Ascending aorta (tissue), 2 donors: Measurements from ENCODE around the gene BRMS1. TPM values are rescaled to one million over a fixed set of nuclear protein-coding genes. Genes with fewer than 3 reads are reported as not detected.

Experiments
- DNase-seq, 2 donors: peaks; one replicate each; pipeline ENCODE4 v3.0.0-alpha.2; 2019; ENCODE audit warnings: low spot score in 2 of 2
- H3K27ac ChIP-seq, 2 donors: fragments of 200-600 bp; sonication (generic); one replicate each; pipeline ENCODE4 v1.5.1; 2016 to 2017; ENCODE audit warnings: mild to moderate bottlenecking in 1 of 2
- H3K27me3 ChIP-seq: fragments of 200-600 bp; sonication (generic); one replicate; pipeline ENCODE4 v1.5.1; 2017
- H3K36me3 ChIP-seq, 2 donors: fragments of 200-600 bp; sonication (generic); one replicate each; pipeline ENCODE4 v1.5.1; 2016
- H3K4me1 ChIP-seq, 2 donors: fragments of 200-600 bp; sonication (generic); one replicate each; pipeline ENCODE4 v1.5.1; 2016 to 2017; ENCODE audit warnings: mild to moderate bottlenecking in 1 of 2
- H3K4me3 ChIP-seq, 2 donors: fragments of 200-600 bp; sonication (generic); one replicate each; pipeline ENCODE4 v1.5.1; 2016 to 2017; ENCODE audit warnings: mild to moderate bottlenecking in 1 of 2
- H3K9me3 ChIP-seq, 2 donors: fragments of 200-600 bp; sonication (generic); one replicate each; pipeline ENCODE4 v1.5.1; 2016
- intact Hi-C: fragments of 100-400 bp; cut with DNase I; formaldehyde crosslinking; loops from one replicate; pipeline ENCODE4 v1.15.1; 2023
- total RNA-seq: library from RNA; depleted of rRNA; stranded (reverse); fragments of >200 nt; gene quantifications from one replicate; pipeline ENCODE4 v1.1.0, GENCODE V29; 2016
- TF ChIP-seq, protein P1 (sequence below), 3 experiments: fragments of 200-600 bp in 2 of 3; fragments of 450-650 bp in 1 of 3; sonication (generic) in 2 of 3; IDR thresholded peaks; one replicate each; pipeline ENCODE4 v1.5.1; 2016 to 2019; ENCODE audit warnings: antibody characterized with exemption in 3 of 3, mild to moderate bottlenecking in 1 of 3, moderate library complexity in 1 of 3

BRMS1 gene
- total RNA-seq, 1 donor from 2014 or later = 24.8 TPM

DNA sequence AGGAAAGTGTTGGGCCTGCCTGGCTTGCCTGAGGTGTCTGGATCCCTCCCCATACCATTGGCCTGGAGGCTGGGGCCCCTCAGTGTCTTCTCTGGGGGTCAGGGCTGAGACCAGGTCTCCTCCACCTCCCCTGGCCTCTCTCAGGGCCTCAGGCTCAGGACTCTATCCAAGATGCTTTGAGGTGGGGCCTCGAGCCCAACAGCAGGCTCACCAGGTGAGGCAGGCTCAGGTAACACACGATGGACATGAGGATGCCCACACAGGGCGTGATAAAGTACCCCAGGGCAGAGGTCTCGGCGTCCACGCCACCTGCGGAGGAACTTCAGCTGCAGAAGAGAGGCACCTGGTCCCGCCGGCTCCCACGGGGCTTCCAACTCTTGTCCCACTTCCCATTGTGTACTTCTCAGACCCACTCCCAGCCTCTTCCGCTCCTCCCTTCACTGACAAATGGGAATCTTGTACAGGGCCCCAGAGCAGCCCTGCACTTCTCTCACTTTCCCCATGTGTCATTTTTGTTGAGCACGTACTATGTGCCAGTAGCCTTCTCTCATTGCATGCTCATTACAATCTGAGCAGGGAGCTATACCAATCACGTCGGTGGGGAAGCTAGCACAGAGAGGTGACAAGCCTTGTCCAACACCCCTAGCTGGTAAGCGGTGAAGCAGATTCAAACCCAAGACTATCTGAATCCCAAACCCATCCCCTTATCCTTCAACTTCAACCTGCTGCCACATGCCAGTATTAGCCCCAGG is 22.8 kb upstream of the BRMS1 start:
- DNase-seq = no peak
- TF ChIP-seq, protein P1, sequence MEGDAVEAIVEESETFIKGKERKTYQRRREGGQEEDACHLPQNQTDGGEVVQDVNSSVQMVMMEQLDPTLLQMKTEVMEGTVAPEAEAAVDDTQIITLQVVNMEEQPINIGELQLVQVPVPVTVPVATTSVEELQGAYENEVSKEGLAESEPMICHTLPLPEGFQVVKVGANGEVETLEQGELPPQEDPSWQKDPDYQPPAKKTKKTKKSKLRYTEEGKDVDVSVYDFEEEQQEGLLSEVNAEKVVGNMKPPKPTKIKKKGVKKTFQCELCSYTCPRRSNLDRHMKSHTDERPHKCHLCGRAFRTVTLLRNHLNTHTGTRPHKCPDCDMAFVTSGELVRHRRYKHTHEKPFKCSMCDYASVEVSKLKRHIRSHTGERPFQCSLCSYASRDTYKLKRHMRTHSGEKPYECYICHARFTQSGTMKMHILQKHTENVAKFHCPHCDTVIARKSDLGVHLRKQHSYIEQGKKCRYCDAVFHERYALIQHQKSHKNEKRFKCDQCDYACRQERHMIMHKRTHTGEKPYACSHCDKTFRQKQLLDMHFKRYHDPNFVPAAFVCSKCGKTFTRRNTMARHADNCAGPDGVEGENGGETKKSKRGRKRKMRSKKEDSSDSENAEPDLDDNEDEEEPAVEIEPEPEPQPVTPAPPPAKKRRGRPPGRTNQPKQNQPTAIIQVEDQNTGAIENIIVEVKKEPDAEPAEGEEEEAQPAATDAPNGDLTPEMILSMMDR (IDR thresholded peaks at IDR 0.05) = no peak
- Histone ChIP-seq H3K4me1 (peaks cover 3 to 12% of the 10 kb centered on the region in 2 donors), H3K4me3 (no peak overlapping the region), H3K9me3 (no peaks in the 10 kb centered on the region), H3K36me3 (no peaks in the 10 kb centered on the region), H3K27me3 (no peaks in the 10 kb centered on the region), H3K27ac (no peak overlapping the region)
- intact Hi-C loops = no loop called here

GRCh38 chr11:66366844-66367477 is 22.1 kb upstream of the BRMS1 start:
- Histone ChIP-seq H3K4me3 (no peak overlapping the region), H3K27me3 (no peaks in the 10 kb centered on the region), H3K4me1 (peaks cover 3 to 6% of the 10 kb centered on the region in 2 donors), H3K9me3 (no peaks in the 10 kb centered on the region), H3K36me3 (no peaks in the 10 kb centered on the region), H3K27ac (no peak overlapping the region)
- TF ChIP-seq, protein P1 (IDR thresholded peaks at IDR 0.05) = no peak
- intact Hi-C loops = no loop called here
- no peak for DNase-seq

DNA sequence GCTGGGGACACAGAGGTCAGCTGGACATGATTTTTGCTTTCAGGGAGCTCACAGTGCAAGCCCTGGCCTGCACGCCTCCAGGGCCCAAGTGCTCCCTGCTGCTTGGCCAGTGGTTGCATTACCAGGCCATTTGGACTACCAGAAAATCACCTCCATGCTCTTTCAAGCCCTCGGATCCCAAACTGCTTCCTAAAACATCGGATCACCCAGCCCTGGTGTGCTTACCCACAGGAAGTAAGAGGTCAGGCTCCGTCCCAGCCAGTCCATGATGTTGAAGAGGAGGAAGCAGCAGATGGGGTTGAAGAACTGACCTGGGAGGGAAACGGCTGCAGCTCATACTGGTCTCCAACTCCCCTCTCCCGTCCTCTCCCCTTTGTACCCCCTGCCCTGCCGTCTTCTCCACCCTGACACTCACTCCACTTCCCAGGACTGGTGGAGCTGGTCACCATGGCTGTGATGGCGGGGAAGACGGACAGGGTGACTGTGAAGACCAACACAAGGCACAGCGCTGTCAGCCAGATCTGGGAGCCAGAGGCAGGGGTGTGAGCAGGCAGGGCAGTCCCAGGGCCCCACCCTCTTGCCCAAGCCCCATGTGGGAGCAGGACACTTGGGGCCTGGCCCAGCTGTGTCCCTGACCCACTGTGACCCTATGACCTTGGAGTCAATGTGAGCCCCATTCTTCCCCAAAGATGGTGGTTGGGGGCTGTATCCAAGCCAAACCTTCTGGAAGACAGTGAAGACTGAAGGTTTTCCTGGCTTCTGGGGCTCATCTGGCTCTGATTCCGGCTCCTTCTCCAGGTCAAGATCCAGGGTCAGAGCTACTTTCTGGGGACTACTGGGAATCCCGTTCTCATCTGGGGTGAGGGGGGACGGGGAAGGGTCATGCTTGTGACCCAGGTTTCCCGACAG is 21.1 kb upstream of the BRMS1 start:
- no peaks in the 10 kb centered on the region for H3K4me1 ChIP-seq
- H3K27me3 ChIP-seq = no peaks in the 10 kb centered on the region
- H3K27ac ChIP-seq = no peak overlapping the region
- H3K9me3 ChIP-seq = no peaks in the 10 kb centered on the region
- no peak for DNase-seq
- intact Hi-C loops = no loop called here
- TF ChIP-seq, protein P1 (IDR thresholded peaks at IDR 0.05) = no peak
- no peaks in the 10 kb centered on the region for H3K36me3 ChIP-seq
- H3K4me3 ChIP-seq = no peak overlapping the region

DNA sequence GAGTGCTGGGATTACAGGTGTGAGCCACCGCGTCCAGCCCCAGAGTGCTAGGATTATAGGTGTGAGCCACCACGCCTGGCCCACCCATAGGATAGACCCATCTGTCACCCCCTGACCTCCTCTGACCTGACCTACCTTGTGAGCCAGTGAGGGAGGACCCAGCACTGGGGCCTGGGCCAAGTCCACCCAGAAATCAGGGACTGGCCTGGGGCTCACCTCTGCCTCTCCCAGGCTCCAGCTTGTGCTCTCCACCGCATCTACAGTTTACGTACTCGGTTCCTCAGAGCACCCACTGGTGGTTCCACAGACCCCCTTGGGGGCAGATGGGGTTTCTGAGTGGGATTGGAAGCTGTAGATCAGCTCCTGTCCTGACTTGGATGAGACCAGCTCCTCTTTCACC is 20.3 kb upstream of the BRMS1 start:
- no peaks in the 10 kb centered on the region for H3K27me3 ChIP-seq
- no peak overlapping the region for H3K4me3 ChIP-seq
- intact Hi-C loops = no loop called here
- DNase-seq = no peak
- H3K27ac ChIP-seq = no peak overlapping the region
- TF ChIP-seq, protein P1 (IDR thresholded peaks at IDR 0.05) = no peak
- no peaks in the 10 kb centered on the region for H3K36me3 ChIP-seq
- H3K4me1 ChIP-seq = no peaks in the 10 kb centered on the region
- H3K9me3 ChIP-seq = no peaks in the 10 kb centered on the region

GRCh38 chr11:66363805-66364535 is 19.1 kb upstream of the BRMS1 start:
- H3K9me3 ChIP-seq = no peaks in the 10 kb centered on the region
- no peaks in the 10 kb centered on the region for H3K36me3 ChIP-seq
- no peak overlapping the region for H3K27ac ChIP-seq
- no peak for DNase-seq
- H3K27me3 ChIP-seq = no peaks in the 10 kb centered on the region
- intact Hi-C loops = no loop called here
- TF ChIP-seq, protein P1 (IDR thresholded peaks at IDR 0.05) = peak in 2 of 3 experiments; percentile 36 to 44
- H3K4me3 ChIP-seq = no peak overlapping the region
- no peaks in the 10 kb centered on the region for H3K4me1 ChIP-seq
